CD8-positive, alpha-beta memory T cell (primary cell): ENCODE results near the gene NSUN2. TPM values are rescaled to one million over a fixed set of nuclear protein-coding genes. Genes with fewer than 3 reads are reported as not detected.
"Not testable (repeated sequence)": the region's sequence is repeated elsewhere in the genome, so short reads cannot be mapped to it uniquely, and the experiment has no call there.

Experiments used
- CTCF ChIA-PET: fragments of 350-600 bp; sonication (Branson Sonifier 250); formaldehyde crosslinking; loops from one replicate; lab custom pipeline; 2021; ENCODE audit warnings: antibody characterized with exemption; lab: Charles Lee
- POLR2A ChIA-PET: fragments of 350-600 bp; sonication (Branson Sonifier 250); formaldehyde crosslinking; loops from one replicate; lab custom pipeline; 2021; ENCODE audit warnings: antibody characterized with exemption; lab: Charles Lee
- DNase-seq, 5 donors: peaks; one replicate each; pipeline versions ENCODE4 v3.0.0 to v3.0.0-alpha.2; 2020 to 2022; ENCODE audit warnings: mixed read lengths in 1 of 5
- H3K27ac ChIP-seq: one replicate; pipeline ENCODE4 v1.7.0; 2013; ENCODE audit warnings: low read depth, mild to moderate bottlenecking, low read length, moderate library complexity
- H3K27me3 ChIP-seq: 2 replicates; pipeline ENCODE4 v1.7.0; 2013; ENCODE audit warnings: low read length, mild to moderate bottlenecking; ENCODE audit not compliant: insufficient read depth, poor library complexity, severe bottlenecking
- H3K36me3 ChIP-seq: 2 replicates; pipeline ENCODE4 v1.7.0; 2013; ENCODE audit warnings: mild to moderate bottlenecking, low read length, moderate library complexity; ENCODE audit not compliant: insufficient read depth
- H3K4me1 ChIP-seq: 2 replicates; pipeline ENCODE4 v1.7.0; 2013; ENCODE audit warnings: mild to moderate bottlenecking, low read length, moderate library complexity; ENCODE audit not compliant: insufficient read depth
- H3K4me3 ChIP-seq: 2 replicates; pipeline ENCODE4 v1.7.0; 2013; ENCODE audit warnings: mild to moderate bottlenecking, low read length
- H3K9me3 ChIP-seq: 2 replicates; pipeline ENCODE4 v1.7.0; 2013; ENCODE audit warnings: mild to moderate bottlenecking, low read length
- H3K27ac Mint-ChIP-seq, 8 donors: one replicate each; pipeline ENCODE4 v1.8.0; 2020 to 2021; ENCODE audit warnings: mixed read lengths in 8 of 8, mild to moderate bottlenecking in 6 of 8, inconsistent platforms in 3 of 8, moderate library complexity in 3 of 8
- H3K27me3 Mint-ChIP-seq, 2 donors: one replicate each; pipeline ENCODE4 v1.8.0; 2020 to 2021; ENCODE audit warnings: mixed read lengths in 2 of 2, mild to moderate bottlenecking in 1 of 2, moderate library complexity in 1 of 2
- H3K36me3 Mint-ChIP-seq, 3 donors: one replicate each; pipeline ENCODE4 v1.8.0; 2020 to 2021; ENCODE audit warnings: mixed read lengths in 3 of 3, inconsistent platforms in 1 of 3, mild to moderate bottlenecking in 1 of 3
- H3K4me1 Mint-ChIP-seq, 3 donors: one replicate each; pipeline ENCODE4 v1.8.0; 2020 to 2021; ENCODE audit warnings: mixed read lengths in 3 of 3, inconsistent platforms in 1 of 3, mild to moderate bottlenecking in 1 of 3
- H3K4me3 Mint-ChIP-seq, 7 donors: one replicate each; pipeline ENCODE4 v1.8.0; 2020 to 2021; ENCODE audit warnings: mixed read lengths in 7 of 7, mild to moderate bottlenecking in 6 of 7, moderate library complexity in 4 of 7, inconsistent platforms in 2 of 7
- H3K9me3 Mint-ChIP-seq, 5 donors: one replicate each; pipeline ENCODE4 v1.8.0; 2020 to 2022; ENCODE audit warnings: mixed read lengths in 5 of 5, mild to moderate bottlenecking in 3 of 5, moderate library complexity in 2 of 5, inconsistent platforms in 1 of 5
- polyA plus RNA-seq: library from polyadenylated mRNA; unstranded; fragments of 300-500 nt; fragmentation: Illumina TruSeq; gene quantifications from one replicate; pipeline ENCODE4 v1.2.3, GENCODE V29; 2021
- total RNA-seq, 2 experiments: library from RNA; stranded (reverse); gene quantifications; one replicate each; pipeline ENCODE4 v1.2.3, GENCODE V29; 2021

The NSUN2 gene
- total and polyA plus RNA-seq, 3 experiments from 2014 or later = 40.5 to 124 (median 120) TPM

- DNase-seq = no peak
Measured at GRCh38 chr5:6674421-6674820, 41.6 kb upstream of the NSUN2 start.

DNA sequence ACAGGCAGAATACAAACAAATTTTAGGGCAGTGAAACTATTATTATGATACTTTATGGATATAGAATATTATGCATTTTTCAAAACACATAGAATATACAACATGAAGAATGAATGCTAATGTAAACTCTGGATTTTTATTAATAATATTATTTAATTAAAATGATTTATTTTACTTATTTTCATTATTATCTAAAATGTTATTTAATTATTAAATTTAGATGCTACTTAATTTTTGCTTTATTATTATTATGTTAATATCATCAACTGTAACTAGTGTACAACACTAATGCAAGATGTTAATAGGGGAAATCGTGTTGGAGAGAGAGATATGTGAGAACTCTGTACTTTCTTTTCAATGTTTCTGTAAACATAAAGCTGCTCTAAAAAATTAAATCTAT, 41.1 kb upstream of the NSUN2 start:
- POLR2A ChIA-PET = no interaction called here
- H3K36me3 ChIP-seq = no peaks in the 10 kb centered on the region
- no peak for DNase-seq

More at GRCh38 chr5:6674421-6674820, 41.6 kb upstream of the NSUN2 start:
- CTCF ChIA-PET = no interaction called here
- H3K4me1 Mint-ChIP-seq = no peaks in the 10 kb centered on the region
- no peaks in the 10 kb centered on the region for H3K4me1 ChIP-seq
- H3K36me3 ChIP-seq = no peaks in the 10 kb centered on the region
- peaks cover 0 to 5% (median 0%) of the 10 kb centered on the region in 5 donors for H3K9me3 Mint-ChIP-seq
- H3K27ac Mint-ChIP-seq = no peak overlapping the region
- H3K27me3 Mint-ChIP-seq = peaks cover 0 to 2% of the 10 kb centered on the region in 2 donors
- H3K4me3 ChIP-seq = no peak overlapping the region
- H3K27ac ChIP-seq = no peak overlapping the region
- POLR2A ChIA-PET = no interaction called here
- H3K4me3 Mint-ChIP-seq = no peak overlapping the region
- H3K9me3 ChIP-seq = no peaks in the 10 kb centered on the region
- no peaks in the 10 kb centered on the region for H3K27me3 ChIP-seq
- peaks cover 13 to 28% (median 20%) of the 10 kb centered on the region in 3 donors for H3K36me3 Mint-ChIP-seq

GRCh38 chr5:6673031-6673430, 40.2 kb upstream of the NSUN2 start:
- Mint-ChIP-seq H3K27ac (no peak overlapping the region), H3K4me3 (no peak overlapping the region), H3K27me3 (peaks cover 0 to 2% of the 10 kb centered on the region in 2 donors), H3K9me3 (peaks cover 0 to 5% (median 0%) of the 10 kb centered on the region in 5 donors), H3K36me3 (peaks cover 19 to 28% (median 20%) of the 10 kb centered on the region in 3 donors), H3K4me1 (no peaks in the 10 kb centered on the region)
- no peak overlapping the region for H3K4me3 ChIP-seq
- no peaks in the 10 kb centered on the region for H3K9me3 ChIP-seq
- H3K4me1 ChIP-seq = no peaks in the 10 kb centered on the region
- H3K27ac ChIP-seq = no peak overlapping the region
- no peaks in the 10 kb centered on the region for H3K36me3 ChIP-seq
- no peaks in the 10 kb centered on the region for H3K27me3 ChIP-seq
- ChIA-PET CTCF (no interaction called here), POLR2A (no interaction called here)
- no peak for DNase-seq

More for the DNA sequence above, 41.1 kb upstream of the NSUN2 start:
- H3K9me3 ChIP-seq = no peaks in the 10 kb centered on the region
- no peak overlapping the region for H3K27ac ChIP-seq
- H3K4me1 Mint-ChIP-seq = no peaks in the 10 kb centered on the region
- H3K27me3 ChIP-seq = no peaks in the 10 kb centered on the region
- no peaks in the 10 kb centered on the region for H3K4me1 ChIP-seq
- peaks cover 17 to 28% (median 22%) of the 10 kb centered on the region in 3 donors for H3K36me3 Mint-ChIP-seq
- H3K27me3 Mint-ChIP-seq = peaks cover 0 to 2% of the 10 kb centered on the region in 2 donors
- no peak overlapping the region for H3K4me3 ChIP-seq
- CTCF ChIA-PET = no interaction called here
- peaks cover 0 to 5% (median 0%) of the 10 kb centered on the region in 5 donors for H3K9me3 Mint-ChIP-seq
- H3K27ac Mint-ChIP-seq = no peak overlapping the region
- no peak overlapping the region for H3K4me3 Mint-ChIP-seq

DNA sequence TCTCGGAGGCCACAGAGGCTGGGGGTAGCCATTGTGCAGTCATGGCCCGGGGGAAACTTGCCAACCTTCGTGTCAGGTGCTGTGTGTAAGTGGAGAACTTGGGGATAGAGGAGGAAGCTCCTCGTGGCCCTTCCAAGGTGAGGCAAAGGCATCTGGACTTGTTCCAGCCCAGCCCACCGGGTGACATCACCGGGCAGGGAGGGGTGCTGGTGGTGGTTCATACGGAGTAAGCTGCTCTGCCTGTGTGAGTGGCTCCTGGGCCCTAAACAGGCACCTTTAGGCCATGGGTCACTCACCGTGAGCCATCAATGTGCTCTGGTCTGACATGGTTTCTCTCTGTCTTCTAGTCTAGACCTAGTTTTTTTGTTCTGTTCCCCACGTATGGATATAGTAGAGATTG, 35.9 kb upstream of the NSUN2 start:
- H3K4me1 ChIP-seq, H3K27ac ChIP-seq, CTCF ChIA-PET, H3K4me3 Mint-ChIP-seq, H3K27ac Mint-ChIP-seq, H3K4me1 Mint-ChIP-seq, H3K36me3 ChIP-seq, H3K4me3 ChIP-seq, H3K9me3 ChIP-seq, POLR2A ChIA-PET, H3K9me3 Mint-ChIP-seq, H3K27me3 ChIP-seq, H3K27me3 Mint-ChIP-seq, DNase-seq: not testable (repeated sequence)
- peaks cover 20 to 26% (median 22%) of the 10 kb centered on the region in 3 donors for H3K36me3 Mint-ChIP-seq

DNA sequence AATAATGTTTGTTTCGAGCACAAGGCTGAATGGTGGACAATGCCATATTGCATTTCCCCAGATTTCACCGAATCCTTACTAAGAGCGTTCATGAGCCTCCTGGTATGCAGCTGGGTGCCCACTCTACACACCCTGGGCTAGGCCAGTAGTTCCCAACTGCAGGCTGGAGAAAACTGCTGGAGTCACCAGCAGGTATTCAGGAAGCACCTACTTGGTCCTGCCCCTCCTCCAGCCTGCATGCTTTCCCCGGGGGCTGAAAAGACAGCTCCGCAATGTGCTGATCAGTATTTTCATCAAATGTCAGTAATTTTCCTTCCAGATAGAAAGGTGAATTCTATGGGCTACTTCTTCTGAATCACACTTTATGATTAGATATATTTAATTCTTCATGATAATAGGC, 34.8 kb upstream of the NSUN2 start:
- Histone ChIP-seq H3K36me3 (no peaks in the 10 kb centered on the region), H3K27me3 (no peaks in the 10 kb centered on the region), H3K4me1 (no peaks in the 10 kb centered on the region), H3K9me3 (no peaks in the 10 kb centered on the region), H3K4me3 (no peak overlapping the region), H3K27ac (no peak overlapping the region)
- Mint-ChIP-seq H3K27ac (no peak overlapping the region), H3K9me3 (peaks cover 0 to 2% (median 0%) of the 10 kb centered on the region in 5 donors), H3K4me1 (no peaks in the 10 kb centered on the region), H3K4me3 (no peak overlapping the region), H3K27me3 (no peaks in the 10 kb centered on the region), H3K36me3 (peaks cover 17 to 24% (median 18%) of the 10 kb centered on the region in 3 donors)
- ChIA-PET CTCF (no interaction called here), POLR2A (no interaction called here)
- DNase-seq = no peak

GRCh38 chr5:6666762-6667161, 33.9 kb upstream of the NSUN2 start:
- Mint-ChIP-seq H3K36me3 (peaks cover 17 to 26% (median 21%) of the 10 kb centered on the region in 3 donors), H3K27me3 (no peaks in the 10 kb centered on the region), H3K4me1 (no peaks in the 10 kb centered on the region), H3K27ac (peak overlapping the region in 1 of 8 donors; percentile 90), H3K9me3 (peaks cover 0 to 2% (median 0%) of the 10 kb centered on the region in 5 donors), H3K4me3 (no peak overlapping the region)
- ChIA-PET CTCF (no interaction called here), POLR2A (no interaction called here)
- Histone ChIP-seq H3K27ac (no peak overlapping the region), H3K9me3 (no peaks in the 10 kb centered on the region), H3K27me3 (no peaks in the 10 kb centered on the region), H3K4me3 (no peak overlapping the region), H3K36me3 (no peaks in the 10 kb centered on the region), H3K4me1 (no peaks in the 10 kb centered on the region)
- no peak for DNase-seq

GRCh38 chr5:6660688-6661087, 27.8 kb upstream of the NSUN2 start:
- H3K4me3 ChIP-seq = no peak overlapping the region
- no peak overlapping the region for H3K27ac ChIP-seq
- Mint-ChIP-seq H3K4me1 (peaks cover 0 to 12% (median 1%) of the 10 kb centered on the region in 3 donors), H3K27me3 (no peaks in the 10 kb centered on the region), H3K9me3 (peaks cover 2 to 14% (median 6%) of the 10 kb centered on the region in 5 donors), H3K27ac (peak overlapping the region in 3 of 8 donors; percentile 5 to 18 (median 6)), H3K36me3 (peaks cover 25 to 42% (median 27%) of the 10 kb centered on the region in 3 donors), H3K4me3 (no peak overlapping the region)
- H3K36me3 ChIP-seq = no peaks in the 10 kb centered on the region
- H3K4me1 ChIP-seq = no peaks in the 10 kb centered on the region
- no peak for DNase-seq
- H3K27me3 ChIP-seq = no peaks in the 10 kb centered on the region
- H3K9me3 ChIP-seq = no peaks in the 10 kb centered on the region
- ChIA-PET CTCF (no interaction called here), POLR2A (no interaction called here)

DNA sequence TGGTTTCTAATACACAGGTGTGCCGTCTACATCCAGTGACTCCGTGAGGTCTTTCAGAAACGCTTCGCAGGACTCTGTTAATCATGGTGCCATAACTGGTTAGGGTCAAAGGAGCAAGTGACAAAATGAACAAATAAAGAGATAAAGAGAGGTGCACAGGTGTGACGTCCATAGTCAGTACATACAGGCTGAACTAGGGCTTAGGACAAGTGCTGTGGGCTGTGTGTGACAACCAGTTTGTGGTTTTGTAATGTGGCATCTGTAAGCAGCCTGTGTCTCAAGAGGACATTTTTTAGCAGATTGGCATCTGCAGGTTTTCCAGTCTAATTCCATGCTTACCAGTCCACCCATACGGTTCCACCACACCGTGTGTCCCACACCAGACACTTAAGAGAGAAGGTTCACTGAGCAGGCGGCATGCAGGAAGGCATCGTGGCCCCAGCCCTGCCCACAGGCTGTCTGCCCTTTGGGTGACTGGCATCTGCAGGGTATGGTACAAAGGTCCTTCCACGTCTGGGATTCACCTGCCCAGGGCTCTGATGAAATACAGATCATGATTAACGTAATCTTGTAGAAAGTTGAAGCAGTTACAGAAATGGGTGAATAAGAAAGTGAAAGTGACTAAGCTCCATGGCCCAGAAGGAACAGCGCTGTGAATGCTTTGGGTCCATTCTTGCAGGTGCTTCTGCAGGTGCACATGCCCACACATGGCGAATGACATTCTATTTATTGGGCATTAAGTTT, 27.3 kb upstream of the NSUN2 start:
- Mint-ChIP-seq H3K4me1 (peaks cover 0 to 12% (median 1%) of the 10 kb centered on the region in 3 donors), H3K4me3 (peak overlapping the region in 2 of 7 donors; percentile 29 to 45), H3K27ac (peak overlapping the region in 2 of 8 donors; percentile 37 to 60), H3K36me3 (peaks cover 25 to 48% (median 33%) of the 10 kb centered on the region in 3 donors), H3K27me3 (no peaks in the 10 kb centered on the region), H3K9me3 (peaks cover 4 to 14% (median 6%) of the 10 kb centered on the region in 5 donors)
- no peak for DNase-seq
- Histone ChIP-seq H3K27me3 (no peaks in the 10 kb centered on the region), H3K9me3 (no peaks in the 10 kb centered on the region), H3K4me1 (no peaks in the 10 kb centered on the region), H3K27ac (no peak overlapping the region), H3K36me3 (no peaks in the 10 kb centered on the region), H3K4me3 (no peak overlapping the region)
- ChIA-PET POLR2A (no interaction called here), CTCF (no interaction called here)
